Measurements from ENCODE around the gene SIDT2. TPM values are rescaled to one million over a fixed set of nuclear protein-coding genes. Genes with fewer than 3 reads are reported as not detected.

The SIDT2 gene
- total and polyA plus RNA-seq, 2 of the 8 experiments (the other 6 are each of a cell fraction or from before 2014, with no cell fraction given) = 18.5 to 21.1 TPM

GRCh38 chr11:117199053-117199915, 20.7 kb downstream of the SIDT2 start, which contains the start of gene TAGLN:
Gene TAGLN, plus strand, starts transcription at chr11:117199370. Its CDS starts 3,644 bp downstream, at chr11:117203014.
- peak within 1 kb of the TSS; percentile 87 for H2BK5ac ChIP-seq (ENCODE audit: low read depth, low read length)
- H3K4ac ChIP-seq (replicated peaks; ENCODE audit: insufficient read length, low read depth, low read length) = no peak within 1 kb of the TSS
- peak within 1 kb of the TSS; percentile 78 for H4K91ac ChIP-seq (replicated peaks; ENCODE audit: insufficient read length, low read length)
- ChIA-PET CTCF (ENCODE audit: partially characterized antibody) (interaction anchor here (0.7 to 18.7 kb wide), 4 partner anchors 17 to 54 kb away, joined by 3 to 449 read pairs (median 126); partner anchors contain the start of genes PCSK7, RNF214 and SIDT2), POLR2A (ENCODE audit: partially characterized antibody) (interaction anchor here (0.8 to 10.3 kb wide), 8 partner anchors 13 to 61 kb away, joined by 3 to 153 read pairs (median 4); partner anchors contain the start of genes PAFAH1B2, RNF214 and SIDT2)
- peaks cover 0 to 4% (median 3%) of the 10 kb centered on the region in 4 experiments; a peak in 2 of 8 replicates for H3K36me3 ChIP-seq (ENCODE audit: control insufficient read depth in 2 of 4, insufficient read depth in 4 of 4, low read length in 3 of 4)
- no peak within 1 kb of the TSS for H3K23ac ChIP-seq (ENCODE audit: insufficient read length)
- peak within 1 kb of the TSS; percentile 39; the same call in 1 of the 2 replicates for H4K8ac ChIP-seq (ENCODE audit: extremely low read depth, insufficient read depth, low read length)
- no peaks in the 10 kb centered on the region; the same call in 1 of the 2 replicates for H3K79me1 ChIP-seq (ENCODE audit: low read depth, low read length)
- peaks cover 6% of the 10 kb centered on the region; the same call in 1 of the 2 replicates for H3K23me2 ChIP-seq (ENCODE audit: low read depth, low read length)
- H2AFZ ChIP-seq (ENCODE audit: low read length) = no peak within 1 kb of the TSS
- H3K9ac ChIP-seq (replicated peaks in 1 of 4; ENCODE audit: extremely low read depth in 1 of 4, low read depth in 3 of 4, low read length in 3 of 4) = peak within 1 kb of the TSS; percentile 38 to 73 (median 68)
- peak within 1 kb of the TSS; percentile 99 for H2BK12ac ChIP-seq (ENCODE audit: low read depth, low read length)
- no peak within 1 kb of the TSS for H3K14ac ChIP-seq (ENCODE audit: insufficient read length)
- WGBS, 2 experiments (ENCODE audit: extremely low coverage in 1 of 2, insufficient coverage in 1 of 2, insufficient read length in 1 of 2, insufficient replicate concordance in 2 of 2, low coverage in 1 of 2, low lambda C conversion rate in 2 of 2, missing lambda C conversion rate in 1 of 2) = 11% methylated on average over 28 of the region's 34 CpGs; no CpG with 5 or more reads in 1 of the 2 experiments
- H4K20me1 ChIP-seq (replicated peaks in 1 of 2; ENCODE audit: control insufficient read depth in 1 of 2, insufficient read depth in 2 of 2, low read length in 2 of 2) = peaks cover 2% of the 10 kb centered on the region in 2 experiments
- H2AK5ac ChIP-seq (ENCODE audit: low read depth, low read length) = peak within 1 kb of the TSS; percentile 47
- peak within 1 kb of the TSS; percentile 74; the same call in 1 of the 2 replicates for H3K27ac ChIP-seq (ENCODE audit: low read depth, low read length)
- peak within 1 kb of the TSS; percentile 71 for H4K5ac ChIP-seq (ENCODE audit: insufficient read length, low read depth, low read length)
- H3K56ac ChIP-seq (replicated peaks; ENCODE audit: insufficient read length, low read depth, low read length) = no peak within 1 kb of the TSS
- H2BK20ac ChIP-seq (ENCODE audit: low read length) = 0 out of 2 replicates have a peak within 1 kb of the TSS, but pooled peaks have one; percentile 43
- FAIRE-seq = no peak
- peak within 1 kb of the TSS; percentile 65 for H3K18ac ChIP-seq (ENCODE audit: extremely low read depth, low read length)
- peak within 1 kb of the TSS; percentile 82 for H2BK120ac ChIP-seq (replicated peaks; ENCODE audit: low read depth, low read length)
- peak within 1 kb of the TSS; percentile 84 for H2BK15ac ChIP-seq (ENCODE audit: low read length)
- peak within 1 kb of the TSS; percentile 67 to 81 for H3K4me2 ChIP-seq (ENCODE audit: insufficient read depth in 1 of 2, low read depth in 2 of 2, low read length in 2 of 2)
- peak; percentile 83 to 86 for DNase-seq (ENCODE audit: low read depth in 1 of 2, low spot score in 2 of 2)
- H3K79me2 ChIP-seq (ENCODE audit: control insufficient read depth in 1 of 2, insufficient read depth in 2 of 2, low read length in 2 of 2) = peaks cover 0 to 14% of the 10 kb centered on the region in 2 experiments; a peak in 1 of 4 replicates
- H3K4me3 ChIP-seq (ENCODE audit: extremely low read depth in 1 of 4, insufficient read depth in 2 of 4, low read depth in 3 of 4, low read length in 4 of 4) = peak within 1 kb of the TSS; percentile 37 to 58 (median 47)
- no peaks in the 10 kb centered on the region for H3K9me3 ChIP-seq (ENCODE audit: insufficient read depth in 2 of 2, low read depth in 1 of 2, low read length in 1 of 2)
- no peaks in the 10 kb centered on the region; a peak in 1 of 7 replicates for H3K27me3 ChIP-seq (replicated peaks in 1 of 4; ENCODE audit: control insufficient read depth in 3 of 4, extremely low read depth in 1 of 4, insufficient read depth in 3 of 4, low read length in 3 of 4)
- peaks cover 7 to 32% (median 28%) of the 10 kb centered on the region in 4 experiments for H3K4me1 ChIP-seq (replicated peaks in 1 of 4; ENCODE audit: control insufficient read depth in 3 of 4, insufficient read depth in 4 of 4, low read length in 3 of 4)
- no peak for TF ChIP-seq GABPA (IDR thresholded peaks at IDR 0.05; ENCODE audit: borderline replicate concordance, insufficient read depth, low read length)
- 0 out of 2 replicates have a peak, but pooled peaks have one; percentile 15 for TF ChIP-seq GTF2F1 (IDR thresholded peaks at IDR 0.05; ENCODE audit: borderline replicate concordance, low read depth, low read length)
- TF ChIP-seq PHF8 (conservative IDR thresholded peaks at IDR 0.05; ENCODE audit: low read depth, low read length) = peak; percentile 23; the same call in 1 of the 2 replicates
- TF ChIP-seq KDM1A (IDR thresholded peaks at IDR 0.05; ENCODE audit: borderline replicate concordance, low read length) = no peak
- peak in 1 of 2 experiments; percentile 76; a peak in 1 of 3 replicates for TF ChIP-seq EP300 (IDR thresholded peaks at IDR 0.05; ENCODE audit: borderline replicate concordance in 1 of 2, low read depth in 2 of 2, low read length in 2 of 2)
- TF ChIP-seq TCF12 (IDR thresholded peaks at IDR 0.05; ENCODE audit: low read depth, low read length) = no peak
- TF ChIP-seq TBP (IDR thresholded peaks at IDR 0.05; ENCODE audit: low read depth, low read length) = peak; percentile 89
- TF ChIP-seq E2F6 (IDR thresholded peaks at IDR 0.05) = no peak
- no peak for TF ChIP-seq JUN (IDR thresholded peaks at IDR 0.05; ENCODE audit: low read depth, low read length)

Data from H1 (cell line).